HepG2 (cell line): ENCODE data around the gene SERINC2. TPM values are rescaled to one million over a fixed set of nuclear protein-coding genes. Genes with fewer than 3 reads are reported as not detected.

Experiments
- ATAC-seq: fragments of 200-7000 bp; cut with Tn5 transposase; 3 replicates; pipeline ENCODE4 v1.9.1; 2020; ENCODE audit warnings: mild to moderate bottlenecking, moderate library complexity
- BruUV-seq: library from RNA; stranded (reverse); fragments of 400-500 nt; replicated peaks from 2 replicates; lab custom pipeline; 2021; lab: Mats Ljungman, UMichigan
- CTCF ChIA-PET: fragments of 300-600 bp; formaldehyde crosslinking; extraction: SDS; loops from one replicate; lab custom pipeline; 2021; ENCODE audit warnings: low total read pairs, inconsistent platforms, low intra/inter-chr PET ratio; lab: Yijun Ruan, JAX
- POLR2A ChIA-PET: fragments of 350-600 bp; sonication (Branson Sonifier 250); formaldehyde crosslinking; loops from one replicate; lab custom pipeline; 2020; ENCODE audit warnings: antibody characterized with exemption, inconsistent platforms; lab: Yijun Ruan, JAX
- DNase-seq: peaks from one replicate; pipeline ENCODE4 v3.0.0-alpha.2; 2015; ENCODE audit warnings: low spot score
- FAIRE-seq: peaks from 3 replicates; lab custom pipeline; 2011; peaks lifted over from hg19 to GRCh38; lab: Jason Lieb, UNC
- H2AFZ ChIP-seq: one replicate; pipeline ENCODE4 v1.6.1; 2011; ENCODE audit warnings: low read length, inconsistent platforms
- H3K27ac ChIP-seq: fragments of 300-600 bp; 3 replicates; pipeline ENCODE4 v1.8.0; 2011; ENCODE audit warnings: mixed run types, mild to moderate bottlenecking, mixed read lengths, low read length, inconsistent platforms; ENCODE audit not compliant: insufficient read depth; ENCODE audit errors: extremely low read length
- H3K27me3 ChIP-seq, 2 experiments: fragments of 200-600 bp in 1 of 2; 2 replicates in 1 of 2; 3 replicates in 1 of 2; pipeline versions ENCODE4 v1.6.0 to v1.8.0; 2011; ENCODE audit warnings: low read length in 2 of 2, mild to moderate bottlenecking in 2 of 2, moderate library complexity in 2 of 2, inconsistent platforms in 1 of 2; ENCODE audit not compliant: insufficient read depth in 2 of 2, control insufficient read depth in 1 of 2
- H3K36me3 ChIP-seq, 2 experiments: fragments of 200-600 bp in 1 of 2; replicated peaks in 1 of 2; 2 replicates in 1 of 2; 3 replicates in 1 of 2; pipeline versions ENCODE4 v1.5.1 to v1.8.0; 2011; ENCODE audit warnings: low read length in 2 of 2, inconsistent platforms in 1 of 2; ENCODE audit not compliant: insufficient read depth in 2 of 2, control insufficient read depth in 1 of 2
- H3K4me1 ChIP-seq: 2 replicates; pipeline ENCODE4 v1.5.1; 2012; ENCODE audit warnings: low read length, inconsistent platforms; ENCODE audit not compliant: insufficient read depth
- H3K4me2 ChIP-seq: 2 replicates; pipeline ENCODE4 v1.6.0; 2011; ENCODE audit warnings: low read depth, low read length, inconsistent platforms
- H3K4me3 ChIP-seq, 3 experiments: fragments of 200-600 bp in 1 of 3; sonication (generic), shearing (Covaris generic) in 1 of 3; replicated peaks in 1 of 3; 2 replicates each; pipeline ENCODE4 v1.5.1; 2011 to 2016; ENCODE audit warnings: low read length in 3 of 3, inconsistent platforms in 2 of 3, low read depth in 2 of 3, mild to moderate bottlenecking in 2 of 3, control low read depth in 1 of 3, mixed read lengths in 1 of 3; ENCODE audit not compliant: insufficient read depth in 1 of 3
- H3K79me2 ChIP-seq: one replicate; pipeline ENCODE4 v1.6.1; 2011; ENCODE audit warnings: low read length, inconsistent platforms; ENCODE audit not compliant: insufficient read depth
- H3K9ac ChIP-seq: 2 replicates; pipeline ENCODE4 v1.6.0; 2011; ENCODE audit warnings: mild to moderate bottlenecking, low read depth, low read length, inconsistent platforms; ENCODE audit not compliant: insufficient read depth
- H3K9me3 ChIP-seq: 2 replicates; pipeline ENCODE4 v1.5.1; 2012; ENCODE audit warnings: mild to moderate bottlenecking, low read length
- H4K20me1 ChIP-seq: 2 replicates; pipeline ENCODE4 v1.6.0; 2011; ENCODE audit warnings: inconsistent platforms, mild to moderate bottlenecking, low read length, moderate library complexity; ENCODE audit not compliant: insufficient read depth
- ELF3 ChIP-seq: IDR thresholded peaks from 2 replicates; pipeline ENCODE4 v1.6.1; 2016; ENCODE audit warnings: missing genetic modification reagents, missing compliant biosample characterization
- HDAC2 ChIP-seq: sonication (generic); formaldehyde crosslinking; IDR thresholded peaks from 2 replicates; pipeline ENCODE4 v1.4.0; 2020; ENCODE audit warnings: missing genetic modification reagents
- HNRNPK ChIP-seq: fragments of 200-400 bp; formaldehyde crosslinking; IDR thresholded peaks from 2 replicates; pipeline ENCODE4 v1.6.1; 2018; ENCODE audit warnings: low read length, low read depth, moderate library complexity, mild to moderate bottlenecking; ENCODE audit not compliant: poor library complexity, severe bottlenecking
- HNRNPL ChIP-seq: fragments of 200-400 bp; formaldehyde crosslinking; IDR thresholded peaks from 2 replicates; pipeline ENCODE4 v1.6.1; 2017; ENCODE audit warnings: mild to moderate bottlenecking, low read depth, low read length
- IKZF1 ChIP-seq: fragments of 450-650 bp; IDR thresholded peaks from 2 replicates; pipeline ENCODE4 v1.7.1; 2016
- LCORL ChIP-seq, 2 experiments: fragments of 450-650 bp in 1 of 2; sonication (generic) in 1 of 2; formaldehyde crosslinking in 1 of 2; IDR thresholded peaks; 2 replicates each; pipeline versions ENCODE4 v1.5.0 to v1.6.1; 2017 to 2020; ENCODE audit warnings: antibody characterized with exemption in 1 of 2, missing genetic modification reagents in 1 of 2
- NFRKB ChIP-seq: fragments of 450-650 bp; IDR thresholded peaks from 2 replicates; pipeline ENCODE4 v1.6.1; 2017
- NONO ChIP-seq, 2 experiments: fragments of 450-650 bp in 1 of 2; sonication (generic) in 1 of 2; formaldehyde crosslinking in 1 of 2; IDR thresholded peaks in 1 of 2; conservative IDR thresholded peaks in 1 of 2; 2 replicates each; pipeline versions ENCODE4 v1.6.1 to v1.8.0; 2017 to 2022; ENCODE audit warnings: mild to moderate bottlenecking in 1 of 2, missing genetic modification reagents in 1 of 2, moderate library complexity in 1 of 2
- NR0B2 ChIP-seq: sonication (generic); formaldehyde crosslinking; IDR thresholded peaks from 2 replicates; pipeline ENCODE4 v1.4.0; 2020; ENCODE audit warnings: mild to moderate bottlenecking, missing genetic modification reagents
- POLR2AphosphoS5 ChIP-seq: IDR thresholded peaks from 2 replicates; pipeline ENCODE4 v1.6.1; 2012; ENCODE audit warnings: low read depth, low read length
- SAFB2 ChIP-seq: sonication (generic); formaldehyde crosslinking; IDR thresholded peaks from 2 replicates; pipeline ENCODE4 v1.5.1; 2020; ENCODE audit warnings: missing genetic modification reagents, low read depth, mild to moderate bottlenecking, borderline replicate concordance
- TEAD3 ChIP-seq: optimal IDR thresholded peaks from 2 replicates; pipeline ENCODE3; 2016; ENCODE audit warnings: borderline replicate concordance
- ZBTB38 ChIP-seq: sonication (generic); formaldehyde crosslinking; IDR thresholded peaks from 2 replicates; pipeline ENCODE4 v1.5.1; 2020; ENCODE audit warnings: mild to moderate bottlenecking, missing genetic modification reagents
- ZFX ChIP-seq: sonication (generic); formaldehyde crosslinking; IDR thresholded peaks from 2 replicates; pipeline ENCODE4 v1.4.0; 2020; ENCODE audit warnings: mild to moderate bottlenecking, low read depth, missing genetic modification reagents, moderate library complexity
- ZFY ChIP-seq: sonication (generic); formaldehyde crosslinking; IDR thresholded peaks from 2 replicates; pipeline ENCODE4 v1.4.0; 2020; ENCODE audit warnings: missing genetic modification reagents
- ZKSCAN5 ChIP-seq: sonication (generic); formaldehyde crosslinking; IDR thresholded peaks from 2 replicates; pipeline ENCODE4 v1.5.1; 2020; ENCODE audit warnings: mild to moderate bottlenecking, missing genetic modification reagents
- ZNF136 ChIP-seq: sonication (generic); formaldehyde crosslinking; IDR thresholded peaks from 2 replicates; pipeline ENCODE4 v1.8.1; 2022; ENCODE audit warnings: low read depth, mild to moderate bottlenecking, moderate library complexity, missing genetic modification reagents
- ZNF292 ChIP-seq: sonication (generic); formaldehyde crosslinking; IDR thresholded peaks from 2 replicates; pipeline ENCODE4 v1.8.1; 2022; ENCODE audit warnings: mild to moderate bottlenecking, low read depth, missing genetic modification reagents, borderline replicate concordance
- ZNF317 ChIP-seq: sonication (generic); formaldehyde crosslinking; IDR thresholded peaks from 2 replicates; pipeline ENCODE4 v1.5.0; 2020; ENCODE audit warnings: mild to moderate bottlenecking, missing genetic modification reagents
- ZNF605 ChIP-seq: sonication (generic); formaldehyde crosslinking; IDR thresholded peaks from 2 replicates; pipeline ENCODE4 v1.8.0; 2022; ENCODE audit warnings: mild to moderate bottlenecking, missing genetic modification reagents
- ZNF790 ChIP-seq: sonication (generic); formaldehyde crosslinking; IDR thresholded peaks from 2 replicates; pipeline ENCODE4 v1.8.0; 2022; ENCODE audit warnings: missing genetic modification reagents, mild to moderate bottlenecking, borderline replicate concordance
- ZNF816 ChIP-seq: sonication (generic); formaldehyde crosslinking; IDR thresholded peaks from 2 replicates; pipeline ENCODE4 v1.8.0; 2022; ENCODE audit warnings: missing genetic modification reagents, mild to moderate bottlenecking, borderline replicate concordance
- WGBS: methylation state at CpG from one replicate; pipeline ENCODE4 v1.1.6; 2017; ENCODE audit warnings: low lambda C conversion rate; 5-methylcytosine and 5-hydroxymethylcytosine counted together
- in situ Hi-C: cut with HindIII; loops from 2 replicates; pipeline ENCODE4 v1.10.0; 2017; ENCODE audit warnings: low pct_unique_long_range_greater_than_20kb; ENCODE audit not compliant: extremely low pct_ligation_motif_present
- intact Hi-C: fragments of 100-400 bp; cut with micrococcal nuclease; formaldehyde crosslinking; loops from one replicate; pipeline ENCODE4 v1.10.0; 2022; ENCODE audit not compliant: unreplicated experiment
- polyA plus RNA-seq, 8 experiments: library from polyadenylated mRNA; depleted of rRNA in 3 of 8; stranded (reverse) in 7 of 8; unstranded in 1 of 8; fragments of >200 nt; fragmentation: Illumina TruSeq in 4 of 8; extraction: Trizol in 4 of 8; gene quantifications; 2 replicates each; pipeline versions ENCODE4 v1.2.1 to v1.2.3, GENCODE V29; 2011 to 2016; ENCODE audit warnings: low read depth in 4 of 8, missing spikeins in 1 of 8, mixed read lengths in 1 of 8; ENCODE audit not compliant: insufficient read depth in 1 of 8
- total RNA-seq, 5 experiments: library from RNA; depleted of rRNA; stranded (reverse); fragments of >200 nt; fragmentation: Illumina TruSeq; extraction: Trizol; gene quantifications; 2 replicates each; pipeline ENCODE4 v1.2.3, GENCODE V29; 2016; ENCODE audit warnings: low read depth in 1 of 5
- TF ChIP-seq, protein P1 (sequence below): IDR thresholded peaks from 2 replicates; pipeline ENCODE4 v1.6.1; 2016; ENCODE audit warnings: missing biosample characterization, missing genetic modification reagents, low read depth

SERINC2 gene
- total and polyA plus RNA-seq, 2 of the 13 experiments (the other 11 are each of a cell fraction or from before 2014, with no cell fraction given), result 4.8 to 126 TPM

- H3K9ac ChIP-seq, result no peak overlapping the region
- no peaks in the 10 kb centered on the region for H4K20me1 ChIP-seq
- no peaks in the 10 kb centered on the region for H3K79me2 ChIP-seq
- DNase-seq (peak; percentile 48), ATAC-seq (peak; percentile 71), FAIRE-seq (no peak)
- BruUV-seq, result no TSS peak
- H3K27ac ChIP-seq, result peak overlapping the region; percentile 62
- H2AFZ ChIP-seq, result no peak overlapping the region
- intact Hi-C loops, result no loop called here
- H3K4me1 ChIP-seq, result peaks cover 88% of the 10 kb centered on the region
- H3K36me3 ChIP-seq, result peaks cover 0 to 6% of the 10 kb centered on the region in 2 experiments; a peak in 1 of 5 replicates
- POLR2A ChIA-PET, result no interaction called here
- no peak overlapping the region for H3K4me3 ChIP-seq
- no peaks in the 10 kb centered on the region for H3K27me3 ChIP-seq
- 39% methylated on average over 8 of the region's 9 CpGs for WGBS
- in situ Hi-C loops, result no loop called here
- CTCF ChIA-PET, result no interaction called here
- no peaks in the 10 kb centered on the region for H3K9me3 ChIP-seq
- H3K4me2 ChIP-seq, result peak overlapping the region; percentile 37
- TF ChIP-seq HNRNPL, result peak; percentile 78
- TF ChIP-seq ZBTB38 (CRISPR knock-in tag), result peak; percentile 74; the same call in 1 of the 2 replicates
- peak; percentile 71 for TF ChIP-seq ZNF292 (CRISPR knock-in tag)
- TF ChIP-seq NFRKB, result 0 out of 2 replicates have a peak, but pooled peaks have one; percentile 26
- TF ChIP-seq SAFB2 (CRISPR knock-in tag), result peak; percentile 52; the same call in 1 of the 2 replicates
- peak; percentile 83; the same call in 1 of the 2 replicates for TF ChIP-seq ZFX (CRISPR knock-in tag)
- TF ChIP-seq LCORL (IDR thresholded peaks at IDR 0.05), result no peak
- TF ChIP-seq LCORL (CRISPR knock-in tag; IDR thresholded peaks at IDR 0.05), result no peak; the same call in 1 of the 2 replicates
- no peak for TF ChIP-seq ZNF317 (CRISPR knock-in tag)
- no peak for TF ChIP-seq IKZF1
- TF ChIP-seq ZNF136 (CRISPR knock-in tag), result 0 out of 2 replicates have a peak, but pooled peaks have one; percentile 4
- TF ChIP-seq ELF3 (CRISPR knock-in tag), result peak; percentile 32; the same call in 1 of the 2 replicates
- 0 out of 2 replicates have a peak, but pooled peaks have one; percentile 48 for TF ChIP-seq HDAC2 (CRISPR knock-in tag)
- TF ChIP-seq ZNF790 (CRISPR knock-in tag), result no peak
- no peak for TF ChIP-seq NONO (IDR thresholded peaks at IDR 0.05)
- TF ChIP-seq NONO (CRISPR knock-in tag; conservative IDR thresholded peaks at IDR 0.05), result 0 out of 2 replicates have a peak, but pooled peaks have one; percentile 35
- no peak; the same call in 1 of the 2 replicates for TF ChIP-seq ZFY (CRISPR knock-in tag)
- peak; percentile 17; the same call in 1 of the 2 replicates for TF ChIP-seq ZNF605 (CRISPR knock-in tag)
- TF ChIP-seq HNRNPK, result no peak
- TF ChIP-seq ZNF816 (CRISPR knock-in tag), result no peak
- no peak for TF ChIP-seq NR0B2 (CRISPR knock-in tag)
- TF ChIP-seq POLR2AphosphoS5, result peak; percentile 55; the same call in 1 of the 2 replicates
- TF ChIP-seq, protein P1, sequence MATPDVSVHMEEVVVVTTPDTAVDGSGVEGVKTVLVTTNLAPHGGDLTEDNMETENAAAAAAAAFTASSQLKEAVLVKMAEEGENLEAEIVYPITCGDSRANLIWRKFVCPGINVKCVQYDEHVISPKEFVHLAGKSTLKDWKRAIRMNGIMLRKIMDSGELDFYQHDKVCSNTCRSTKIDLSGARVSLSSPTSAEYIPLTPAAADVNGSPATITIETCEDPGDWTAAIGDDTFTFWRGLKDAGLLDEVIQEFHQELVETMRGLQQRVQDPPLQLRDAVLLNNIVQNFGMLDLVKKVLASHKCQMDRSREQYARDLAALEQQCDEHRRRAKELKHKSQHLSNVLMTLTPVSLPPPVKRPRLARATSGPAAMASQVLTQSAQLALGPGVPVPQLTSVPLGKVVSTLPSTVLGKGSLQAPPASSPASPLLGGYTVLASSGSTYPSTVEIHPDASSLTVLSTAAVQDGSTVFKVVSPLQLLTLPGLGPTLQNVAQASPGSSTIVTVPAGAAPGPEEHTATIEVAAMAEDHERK (CRISPR knock-in tag), result no peak
- peak; percentile 91 for TF ChIP-seq ZKSCAN5 (CRISPR knock-in tag)
- peak; percentile 68 for TF ChIP-seq TEAD3 (CRISPR knock-in tag)
Measured at GRCh38 chr1:31436596-31437432, 23.8 kb downstream of the SERINC2 start.
